PC-9 (cell line): ENCODE measurements around the gene TBC1D22A. TPM values are rescaled to one million over a fixed set of nuclear protein-coding genes. Genes with fewer than 3 reads are reported as not detected.

Experiments
- BruUV-seq: library from RNA; stranded (reverse); fragments of 400-500 nt; replicated peaks from 2 replicates; lab custom pipeline; 2021; lab: Mats Ljungman, UMichigan
- CTCF ChIA-PET: fragments of 300-600 bp; sonication (Branson Sonifier 250); formaldehyde crosslinking; loops from one replicate; lab custom pipeline; 2022; ENCODE audit warnings: antibody characterized with exemption; lab: Charles Lee
- POLR2A ChIA-PET: fragments of 300-600 bp; sonication (Branson Sonifier 250); formaldehyde crosslinking; loops from one replicate; lab custom pipeline; 2022; ENCODE audit warnings: antibody characterized with exemption; ENCODE audit not compliant: unreplicated experiment; lab: Charles Lee
- DNase-seq, 2 experiments: peaks; one replicate each; pipeline versions ENCODE4 v3.0.0 to v3.0.0-alpha.2; 2015 to 2022; ENCODE audit warnings: mixed read lengths in 1 of 2
- H2AFZ ChIP-seq: fragments of 200-600 bp; sonication (generic); 2 replicates; pipeline ENCODE4 v1.8.1; 2017; ENCODE audit warnings: antibody characterized with exemption
- H3F3A ChIP-seq: fragments of 200-600 bp; sonication (generic); 2 replicates; pipeline ENCODE4 v1.8.1; 2017; ENCODE audit warnings: antibody characterized with exemption, mild to moderate bottlenecking, low read depth; ENCODE audit not compliant: insufficient read depth
- H3K27ac ChIP-seq: fragments of 200-600 bp; sonication (generic); 2 replicates; pipeline ENCODE4 v1.6.1; 2016; ENCODE audit warnings: mixed run types
- H3K27me3 ChIP-seq: fragments of 200-600 bp; sonication (generic); 2 replicates; pipeline ENCODE4 v1.6.1; 2016; ENCODE audit warnings: low read depth, mixed run types; ENCODE audit not compliant: insufficient read depth
- H3K36me3 ChIP-seq: fragments of 200-600 bp; sonication (generic); 2 replicates; pipeline ENCODE4 v1.6.1; 2016; ENCODE audit warnings: low read depth, mixed run types
- H3K4me1 ChIP-seq: fragments of 200-600 bp; sonication (generic); replicated peaks from 2 replicates; pipeline ENCODE4 v1.6.1; 2016; ENCODE audit warnings: mixed run types; ENCODE audit not compliant: insufficient read depth
- H3K4me2 ChIP-seq: fragments of 200-600 bp; sonication (generic); 2 replicates; pipeline ENCODE4 v1.6.1; 2017; ENCODE audit warnings: mixed run types
- H3K4me3 ChIP-seq: fragments of 200-600 bp; sonication (generic); 2 replicates; pipeline ENCODE4 v1.6.1; 2016; ENCODE audit warnings: mixed run types
- H3K79me2 ChIP-seq: fragments of 200-600 bp; sonication (generic); 2 replicates; pipeline ENCODE4 v1.6.1; 2017; ENCODE audit warnings: low read depth, mixed run types
- H3K9me2 ChIP-seq: fragments of 200-600 bp; sonication (generic); 2 replicates; pipeline ENCODE4 v1.8.1; 2017; ENCODE audit warnings: mild to moderate bottlenecking; ENCODE audit not compliant: insufficient read depth
- H3K9me3 ChIP-seq: fragments of 200-600 bp; sonication (generic); 2 replicates; pipeline ENCODE4 v1.8.1; 2016; ENCODE audit warnings: low read depth; ENCODE audit not compliant: insufficient read depth
- H4K20me1 ChIP-seq: fragments of 200-600 bp; sonication (generic); 2 replicates; pipeline ENCODE4 v1.8.1; 2017; ENCODE audit not compliant: insufficient read depth
- EZH2 ChIP-seq: fragments of 200-600 bp; sonication (generic); IDR thresholded peaks from 2 replicates; pipeline ENCODE4 v1.8.0; 2017; ENCODE audit warnings: antibody characterized with exemption, low read depth
- intact Hi-C: fragments of 100-400 bp; cut with micrococcal nuclease; formaldehyde crosslinking; loops from one replicate; pipeline ENCODE4 v1.10.0; 2022; ENCODE audit not compliant: unreplicated experiment
- total RNA-seq: library from RNA; stranded (reverse); gene quantifications from 2 replicates; pipeline ENCODE4 v1.2.3, GENCODE V29; 2021
- TF ChIP-seq, protein P1 (sequence below): fragments of 200-600 bp; sonication (generic); conservative IDR thresholded peaks from 2 replicates; pipeline ENCODE4 v1.6.1; 2017; ENCODE audit warnings: mixed run types, antibody characterized with exemption, mild to moderate bottlenecking, moderate library complexity

The TBC1D22A gene
- total RNA-seq, 1 experiment from 2014 or later, result 40.3 TPM

DNA sequence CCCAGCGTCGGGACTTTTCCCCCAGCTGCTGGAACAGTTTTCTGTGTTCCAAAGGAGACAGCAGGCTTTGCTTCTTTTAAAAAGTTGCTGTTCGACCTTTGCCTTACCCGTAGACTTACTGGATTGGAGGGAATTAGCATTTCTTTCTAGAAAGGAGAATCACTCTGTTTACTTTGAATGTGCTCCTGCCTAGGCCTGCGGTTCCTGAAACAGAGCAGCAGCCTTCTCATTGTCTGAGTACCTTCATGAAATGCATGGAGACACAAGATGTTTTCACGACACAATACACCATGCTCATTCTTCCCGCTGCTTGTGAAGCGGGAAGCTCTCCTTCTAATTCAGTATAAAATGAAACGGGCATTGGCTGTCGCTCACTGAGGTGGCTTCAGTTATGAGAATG, 196.2 kb downstream of the TBC1D22A start:
- Histone ChIP-seq H3K9me2 (no peaks in the 10 kb centered on the region), H4K20me1 (peaks cover 15% of the 10 kb centered on the region), H3F3A (no peaks in the 10 kb centered on the region), H3K36me3 (no peaks in the 10 kb centered on the region), H3K4me2 (no peak overlapping the region), H3K9me3 (no peaks in the 10 kb centered on the region), H3K27me3 (no peaks in the 10 kb centered on the region), H3K4me1 (no peaks in the 10 kb centered on the region), H3K79me2 (no peaks in the 10 kb centered on the region), H3K4me3 (no peak overlapping the region), H3K27ac (no peak overlapping the region), H2AFZ (no peak overlapping the region)
- no peak for TF ChIP-seq EZH2
- TF ChIP-seq, protein P1, sequence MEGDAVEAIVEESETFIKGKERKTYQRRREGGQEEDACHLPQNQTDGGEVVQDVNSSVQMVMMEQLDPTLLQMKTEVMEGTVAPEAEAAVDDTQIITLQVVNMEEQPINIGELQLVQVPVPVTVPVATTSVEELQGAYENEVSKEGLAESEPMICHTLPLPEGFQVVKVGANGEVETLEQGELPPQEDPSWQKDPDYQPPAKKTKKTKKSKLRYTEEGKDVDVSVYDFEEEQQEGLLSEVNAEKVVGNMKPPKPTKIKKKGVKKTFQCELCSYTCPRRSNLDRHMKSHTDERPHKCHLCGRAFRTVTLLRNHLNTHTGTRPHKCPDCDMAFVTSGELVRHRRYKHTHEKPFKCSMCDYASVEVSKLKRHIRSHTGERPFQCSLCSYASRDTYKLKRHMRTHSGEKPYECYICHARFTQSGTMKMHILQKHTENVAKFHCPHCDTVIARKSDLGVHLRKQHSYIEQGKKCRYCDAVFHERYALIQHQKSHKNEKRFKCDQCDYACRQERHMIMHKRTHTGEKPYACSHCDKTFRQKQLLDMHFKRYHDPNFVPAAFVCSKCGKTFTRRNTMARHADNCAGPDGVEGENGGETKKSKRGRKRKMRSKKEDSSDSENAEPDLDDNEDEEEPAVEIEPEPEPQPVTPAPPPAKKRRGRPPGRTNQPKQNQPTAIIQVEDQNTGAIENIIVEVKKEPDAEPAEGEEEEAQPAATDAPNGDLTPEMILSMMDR, result no peak
- intact Hi-C loops, result no loop called here
- ChIA-PET POLR2A (no interaction called here), CTCF (no interaction called here)
- no TSS peak for BruUV-seq
- DNase-seq, result no peak

DNA sequence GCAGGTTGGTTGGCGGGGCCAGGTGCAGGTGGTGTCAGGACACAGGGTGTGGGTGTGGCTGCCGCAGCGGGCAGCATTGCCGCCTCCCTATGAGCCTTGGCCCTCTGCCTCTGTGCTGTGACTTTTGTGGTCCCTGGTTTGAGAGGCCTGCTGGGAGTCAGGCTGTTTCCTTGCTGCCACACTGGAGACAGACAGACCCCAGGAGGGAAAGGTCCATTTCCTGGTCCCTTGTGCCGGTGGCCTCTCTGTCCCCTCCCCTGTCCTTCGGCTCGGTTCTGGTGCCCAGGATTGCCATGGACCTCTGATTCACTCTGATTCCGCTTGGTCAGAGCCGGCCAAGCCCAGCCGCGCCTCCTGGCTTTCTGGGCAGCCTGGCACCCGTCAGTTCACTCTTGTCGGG, 196.9 kb downstream of the TBC1D22A start:
- intact Hi-C loops, result no loop called here
- no peak overlapping the region for H3K27ac ChIP-seq
- no peaks in the 10 kb centered on the region for H3F3A ChIP-seq
- ChIA-PET CTCF (no interaction called here), POLR2A (no interaction called here)
- no peak overlapping the region for H3K4me3 ChIP-seq
- no peaks in the 10 kb centered on the region for H3K9me3 ChIP-seq
- TF ChIP-seq EZH2, result no peak
- TF ChIP-seq, protein P1, result no peak
- no peak overlapping the region for H3K4me2 ChIP-seq
- no peaks in the 10 kb centered on the region for H3K36me3 ChIP-seq
- no peaks in the 10 kb centered on the region for H3K79me2 ChIP-seq
- H2AFZ ChIP-seq, result no peak overlapping the region
- peaks cover 16% of the 10 kb centered on the region for H4K20me1 ChIP-seq
- no peak for DNase-seq
- BruUV-seq, result no TSS peak
- no peaks in the 10 kb centered on the region for H3K4me1 ChIP-seq
- H3K9me2 ChIP-seq, result no peaks in the 10 kb centered on the region
- H3K27me3 ChIP-seq, result no peaks in the 10 kb centered on the region

DNA sequence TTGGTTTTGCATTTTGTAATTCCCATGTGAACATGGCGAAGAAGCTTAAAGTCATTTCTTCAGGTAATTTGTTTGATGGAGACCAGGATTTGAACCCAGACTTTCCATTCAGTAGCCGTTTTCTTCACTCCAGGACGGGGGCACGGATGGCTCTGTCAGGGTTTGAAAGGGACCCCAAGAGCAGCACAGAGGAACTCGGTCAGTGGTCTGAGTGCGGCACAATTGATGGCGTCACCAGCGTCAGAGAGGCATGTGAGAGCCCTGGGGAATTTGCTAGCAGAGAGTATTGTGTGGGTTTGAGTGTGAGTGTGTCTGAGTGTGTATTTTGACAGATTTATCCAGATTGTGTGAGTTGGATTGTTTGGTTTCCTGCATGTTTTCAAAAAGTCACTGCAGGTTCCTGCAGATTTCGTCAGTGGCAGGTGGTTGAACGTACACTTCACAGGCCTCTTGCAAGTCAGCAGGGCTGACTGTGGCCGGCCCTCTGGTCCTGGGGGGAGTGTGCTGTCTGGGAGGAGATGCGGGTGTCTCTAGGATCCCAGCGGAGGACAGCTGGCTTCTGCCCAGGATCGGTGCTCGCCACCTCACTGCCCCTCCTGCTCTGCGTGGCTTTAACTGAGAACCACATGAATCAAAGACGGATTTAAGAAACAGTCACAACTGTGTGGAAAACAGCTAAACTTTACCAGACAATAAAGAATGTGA, 199.3 kb downstream of the TBC1D22A start:
- no peaks in the 10 kb centered on the region for H3K9me2 ChIP-seq
- no peak overlapping the region for H3K4me3 ChIP-seq
- peaks cover 29% of the 10 kb centered on the region for H4K20me1 ChIP-seq
- BruUV-seq, result no TSS peak
- DNase-seq, result no peak
- TF ChIP-seq, protein P1, result no peak
- TF ChIP-seq EZH2, result no peak
- H3K36me3 ChIP-seq, result no peaks in the 10 kb centered on the region
- CTCF ChIA-PET, result no interaction called here
- no peaks in the 10 kb centered on the region for H3K4me1 ChIP-seq
- H3K27ac ChIP-seq, result no peak overlapping the region
- H3K4me2 ChIP-seq, result no peak overlapping the region
- no peaks in the 10 kb centered on the region for H3K27me3 ChIP-seq
- H3K9me3 ChIP-seq, result no peaks in the 10 kb centered on the region
- H3K79me2 ChIP-seq, result no peaks in the 10 kb centered on the region
- no peak overlapping the region for H2AFZ ChIP-seq
- intact Hi-C loops, result no loop called here
- POLR2A ChIA-PET, result no interaction called here
- H3F3A ChIP-seq, result no peaks in the 10 kb centered on the region
